DOHH2 (cell line): ENCODE data around the gene GPBAR1.
A peak's percentile ranks its signal among the peaks of the same experiment; 100 is the strongest.

Source experiments
- H3F3A ChIP-seq: fragments of 200-600 bp; sonication (generic), shearing (Covaris generic); 2 replicates; pipeline ENCODE4 v1.6.0; 2016; ENCODE audit warnings: antibody characterized with exemption, mild to moderate bottlenecking; ENCODE audit not compliant: control insufficient read depth, insufficient read depth
- H3K27ac ChIP-seq: fragments of 200-600 bp; sonication (generic); 2 replicates; pipeline ENCODE4 v1.5.1; 2014; ENCODE audit warnings: low read depth, mild to moderate bottlenecking, low read length, moderate library complexity
- H3K27me3 ChIP-seq: fragments of 200-600 bp; sonication (generic); 2 replicates; pipeline ENCODE4 v1.6.1; 2014; ENCODE audit warnings: mild to moderate bottlenecking, low read length, mixed read lengths; ENCODE audit not compliant: control insufficient read depth
- H3K36me3 ChIP-seq: fragments of 200-600 bp; sonication (generic); 2 replicates; pipeline ENCODE4 v1.6.1; 2014; ENCODE audit warnings: mild to moderate bottlenecking, low read length, moderate library complexity, mixed read lengths; ENCODE audit not compliant: control insufficient read depth
- H3K4me1 ChIP-seq: fragments of 200-600 bp; sonication (generic); 2 replicates; pipeline ENCODE4 v1.6.1; 2014; ENCODE audit warnings: mild to moderate bottlenecking, low read length, mixed read lengths; ENCODE audit not compliant: control insufficient read depth
- H3K4me2 ChIP-seq: fragments of 200-600 bp; sonication (generic); 2 replicates; pipeline ENCODE4 v1.6.0; 2014; ENCODE audit warnings: mild to moderate bottlenecking, low read length, moderate library complexity
- H3K4me3 ChIP-seq: fragments of 200-600 bp; sonication (generic); 2 replicates; pipeline ENCODE4 v1.5.1; 2014; ENCODE audit warnings: mild to moderate bottlenecking, low read length, mixed read lengths
- H3K79me2 ChIP-seq: fragments of 200-600 bp; sonication (generic); 2 replicates; pipeline ENCODE4 v1.6.1; 2014; ENCODE audit warnings: mild to moderate bottlenecking, low read length, mixed read lengths; ENCODE audit not compliant: control insufficient read depth
- H3K9me2 ChIP-seq: fragments of 200-600 bp; sonication (generic); replicated peaks from 2 replicates; pipeline ENCODE4 v1.6.1; 2014; ENCODE audit warnings: mild to moderate bottlenecking, low read length, mixed read lengths; ENCODE audit not compliant: control insufficient read depth
- H3K9me3 ChIP-seq: fragments of 200-600 bp; sonication (generic); 2 replicates; pipeline ENCODE4 v1.6.1; 2014; ENCODE audit warnings: antibody characterized with exemption, low read length, mixed read lengths; ENCODE audit not compliant: control insufficient read depth, insufficient read depth
- H4K20me1 ChIP-seq: fragments of 200-600 bp; sonication (generic); 2 replicates; pipeline ENCODE4 v1.6.0; 2014; ENCODE audit warnings: low read depth, mild to moderate bottlenecking, antibody characterized with exemption, low read length, moderate library complexity; ENCODE audit not compliant: control insufficient read depth, insufficient read depth
- CTCF ChIP-seq: fragments of 200-600 bp; sonication (generic); IDR thresholded peaks from one replicate; pipeline ENCODE4 v1.5.1; 2014; ENCODE audit warnings: antibody characterized with exemption, mild to moderate bottlenecking, low read depth, low read length; ENCODE audit not compliant: poor library complexity, severe bottlenecking
- EZH2phosphoT487 ChIP-seq: fragments of 200-600 bp; sonication (generic); IDR thresholded peaks from 2 replicates; pipeline ENCODE4 v1.6.1; 2017; ENCODE audit warnings: borderline replicate concordance, mild to moderate bottlenecking, antibody characterized with exemption, low read length, moderate library complexity, mixed read lengths

GPBAR1 gene

GRCh38 chr2:218229851-218230250 lies 31.0 kb upstream of the GPBAR1 start:
- Histone ChIP-seq H3K4me1 (peaks cover 53% of the 10 kb centered on the region), H3K4me2 (no peak overlapping the region), H3K27ac (peak overlapping the region; percentile 37)

GRCh38 chr2:218230882-218231281 lies 29.9 kb upstream of the GPBAR1 start:
- Histone ChIP-seq H3K4me3 (no peak overlapping the region), H3K9me3 (no peaks in the 10 kb centered on the region), H4K20me1 (peaks cover 7% of the 10 kb centered on the region; the same call in 1 of the 2 replicates), H3K4me1 (peaks cover 43% of the 10 kb centered on the region), H3K4me2 (no peak overlapping the region), H3K79me2 (peaks cover 60% of the 10 kb centered on the region), H3K9me2 (no peaks in the 10 kb centered on the region), H3K27me3 (no peaks in the 10 kb centered on the region), H3K36me3 (peaks cover 90% of the 10 kb centered on the region), H3F3A (peaks cover 10% of the 10 kb centered on the region), H3K27ac (no peak overlapping the region)
- TF ChIP-seq EZH2phosphoT487 (no peak), CTCF (peak; percentile 43)

More at GRCh38 chr2:218229851-218230250, 31.0 kb upstream of the GPBAR1 start:
- peaks cover 90% of the 10 kb centered on the region for H3K36me3 ChIP-seq
- H3K27me3 ChIP-seq, result no peaks in the 10 kb centered on the region
- TF ChIP-seq EZH2phosphoT487 (no peak), CTCF (no peak)
- H4K20me1 ChIP-seq, result peaks cover 12% of the 10 kb centered on the region; the same call in 1 of the 2 replicates
- no peaks in the 10 kb centered on the region for H3K9me2 ChIP-seq
- no peak overlapping the region for H3K4me3 ChIP-seq
- peaks cover 10% of the 10 kb centered on the region for H3F3A ChIP-seq
- peaks cover 70% of the 10 kb centered on the region for H3K79me2 ChIP-seq
- no peaks in the 10 kb centered on the region for H3K9me3 ChIP-seq

- Histone ChIP-seq H4K20me1 (0 out of 2 replicates have a peak, but pooled peaks cover 3% of the 10 kb centered on the region), H3F3A (peaks cover 7% of the 10 kb centered on the region), H3K79me2 (peaks cover 37% of the 10 kb centered on the region), H3K9me3 (no peaks in the 10 kb centered on the region), H3K4me2 (no peak overlapping the region), H3K27ac (no peak overlapping the region), H3K4me3 (no peak overlapping the region), H3K36me3 (peaks cover 90% of the 10 kb centered on the region), H3K27me3 (no peaks in the 10 kb centered on the region), H3K4me1 (peaks cover 22% of the 10 kb centered on the region), H3K9me2 (no peaks in the 10 kb centered on the region)
- TF ChIP-seq EZH2phosphoT487 (no peak), CTCF (no peak)
Observed at GRCh38 chr2:218233543-218233942, 27.3 kb upstream of the GPBAR1 start.
